Tibial artery (tissue), 4 donors: ENCODE results near the gene EFEMP2.

Source experiments
- DNase-seq, 2 donors: peaks; one replicate each; pipeline ENCODE4 v3.0.0-alpha.2; 2019
- H3K27ac ChIP-seq, 2 donors: fragments of 200-600 bp; sonication (generic) in 1 of 2; 1 replicate in 1 of 2; 2 replicates in 1 of 2; pipeline ENCODE4 v1.5.1; 2018 to 2019; ENCODE audit warnings: mild to moderate bottlenecking in 1 of 2
- H3K27me3 ChIP-seq, 2 donors: fragments of 200-600 bp; sonication (generic) in 1 of 2; one replicate each; pipeline versions ENCODE4 v1.5.1 to v1.6.0; 2016 to 2019
- H3K36me3 ChIP-seq, 3 donors: fragments of 200-600 bp; sonication (generic) in 2 of 3; one replicate each; pipeline ENCODE4 v1.5.1; 2016 to 2019; ENCODE audit warnings: mild to moderate bottlenecking in 2 of 3
- H3K4me1 ChIP-seq, 4 donors: fragments of 200-600 bp; sonication (generic) in 2 of 4; 1 replicate in 3 of 4; 2 replicates in 1 of 4; pipeline ENCODE4 v1.5.1; 2016 to 2019
- H3K4me3 ChIP-seq, 2 donors: fragments of 200-600 bp; sonication (generic) in 1 of 2; 1 replicate in 1 of 2; 2 replicates in 1 of 2; pipeline ENCODE4 v1.5.1; 2018 to 2019; ENCODE audit warnings: mild to moderate bottlenecking in 2 of 2
- H3K9me3 ChIP-seq, 3 donors: fragments of 200-600 bp; sonication (generic) in 1 of 3; one replicate each; pipeline ENCODE4 v1.5.1; 2016 to 2019
- intact Hi-C: fragments of 100-400 bp; cut with DNase I; formaldehyde crosslinking; loops from one replicate; pipeline ENCODE4 v1.15.0; 2023; ENCODE audit warnings: low total_unique reads
- TF ChIP-seq, protein P1 (sequence below), 2 experiments: fragments of 200-600 bp in 1 of 2; fragments of 450-650 bp in 1 of 2; IDR thresholded peaks; one replicate each; pipeline ENCODE4 v1.5.1; 2017 to 2019; ENCODE audit warnings: antibody characterized with exemption in 2 of 2, mild to moderate bottlenecking in 1 of 2, moderate library complexity in 1 of 2

The EFEMP2 gene

DNA sequence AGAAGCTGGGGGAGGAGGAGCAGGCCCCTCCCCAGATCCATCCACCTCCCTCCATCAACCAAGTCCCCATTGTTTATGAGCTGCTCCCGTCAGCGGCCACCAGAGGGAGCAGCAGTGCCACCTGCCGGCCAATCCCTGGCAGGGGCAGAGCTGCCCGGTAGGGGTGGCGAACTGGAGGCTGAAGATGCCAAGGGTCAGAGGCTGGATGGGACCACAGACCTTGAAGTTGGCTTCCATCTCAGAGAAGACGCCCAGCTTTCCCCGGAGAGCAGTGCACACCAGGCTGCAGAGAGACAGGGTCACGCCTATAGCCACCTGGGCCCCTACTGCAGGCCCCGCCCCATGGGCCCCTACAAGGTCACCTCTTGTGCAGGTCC is 12.1 kb upstream of the EFEMP2 start:
- Histone ChIP-seq H3K27ac (peak overlapping the region in 1 of 2 donors; percentile 41), H3K4me1 (peaks cover 0 to 38% (median 26%) of the 10 kb centered on the region in 4 donors), H3K36me3 (peaks cover 15 to 48% (median 26%) of the 10 kb centered on the region in 3 donors), H3K9me3 (no peaks in the 10 kb centered on the region), H3K27me3 (no peaks in the 10 kb centered on the region), H3K4me3 (no peak overlapping the region)
- intact Hi-C loops = loop anchor here (2.0 kb wide), 1 partner anchor 104 kb away; no protein-coding TSS in a partner anchor
- TF ChIP-seq, protein P1, sequence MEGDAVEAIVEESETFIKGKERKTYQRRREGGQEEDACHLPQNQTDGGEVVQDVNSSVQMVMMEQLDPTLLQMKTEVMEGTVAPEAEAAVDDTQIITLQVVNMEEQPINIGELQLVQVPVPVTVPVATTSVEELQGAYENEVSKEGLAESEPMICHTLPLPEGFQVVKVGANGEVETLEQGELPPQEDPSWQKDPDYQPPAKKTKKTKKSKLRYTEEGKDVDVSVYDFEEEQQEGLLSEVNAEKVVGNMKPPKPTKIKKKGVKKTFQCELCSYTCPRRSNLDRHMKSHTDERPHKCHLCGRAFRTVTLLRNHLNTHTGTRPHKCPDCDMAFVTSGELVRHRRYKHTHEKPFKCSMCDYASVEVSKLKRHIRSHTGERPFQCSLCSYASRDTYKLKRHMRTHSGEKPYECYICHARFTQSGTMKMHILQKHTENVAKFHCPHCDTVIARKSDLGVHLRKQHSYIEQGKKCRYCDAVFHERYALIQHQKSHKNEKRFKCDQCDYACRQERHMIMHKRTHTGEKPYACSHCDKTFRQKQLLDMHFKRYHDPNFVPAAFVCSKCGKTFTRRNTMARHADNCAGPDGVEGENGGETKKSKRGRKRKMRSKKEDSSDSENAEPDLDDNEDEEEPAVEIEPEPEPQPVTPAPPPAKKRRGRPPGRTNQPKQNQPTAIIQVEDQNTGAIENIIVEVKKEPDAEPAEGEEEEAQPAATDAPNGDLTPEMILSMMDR (IDR thresholded peaks at IDR 0.05) = peak; percentile 98 to 99
- peak; percentile 64 to 84 for DNase-seq

DNA sequence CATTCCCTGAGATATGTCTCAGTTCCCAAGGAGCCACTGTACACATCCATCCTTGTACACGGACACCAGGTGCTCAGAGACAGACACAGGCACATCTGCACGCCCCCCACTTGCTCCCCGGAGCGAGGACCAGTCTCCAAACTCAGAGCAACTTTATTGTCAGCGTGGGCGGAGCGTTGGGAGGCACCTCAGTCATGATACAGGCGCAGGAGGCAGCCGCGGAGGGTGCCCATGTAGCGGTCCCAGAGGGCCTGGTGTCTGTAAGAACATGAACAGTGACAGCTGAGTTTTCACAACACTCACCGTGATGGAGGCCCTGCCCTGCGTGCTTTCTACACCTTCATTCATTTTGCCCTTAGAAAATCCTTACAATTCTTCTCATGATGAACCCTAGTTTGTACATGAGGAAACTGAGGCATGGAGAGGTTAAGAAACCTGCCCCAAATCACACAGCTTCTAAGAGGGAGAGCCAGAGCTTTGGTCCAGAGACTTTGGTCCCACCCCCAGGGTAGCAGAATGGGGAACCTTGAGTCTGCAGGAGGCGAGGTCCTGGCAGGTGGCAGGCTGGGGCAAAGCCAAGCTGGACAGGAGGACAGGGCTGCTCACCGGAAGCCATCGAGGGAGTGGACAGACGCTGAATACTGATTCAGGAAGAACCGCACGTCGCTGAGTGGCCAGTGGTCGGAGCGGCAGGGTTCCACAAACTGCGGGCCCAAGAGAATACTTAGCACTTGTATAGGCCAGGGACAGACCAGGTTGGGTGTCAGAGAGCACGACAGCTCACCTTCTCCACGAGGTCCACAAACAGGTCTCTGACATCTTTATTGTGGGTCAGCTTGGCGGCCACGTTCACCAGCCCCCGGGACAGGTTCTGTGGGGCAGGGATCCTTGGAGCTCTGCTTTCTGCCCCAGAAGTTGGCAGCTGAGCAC is 11.5 kb upstream of the EFEMP2 start:
- H3K4me1 ChIP-seq = peaks cover 0 to 32% (median 21%) of the 10 kb centered on the region in 4 donors
- intact Hi-C loops = loop anchor here (2.0 kb wide), 1 partner anchor 105 kb away; no protein-coding TSS in a partner anchor
- no peak overlapping the region for H3K27ac ChIP-seq
- no peak for DNase-seq
- H3K27me3 ChIP-seq = no peaks in the 10 kb centered on the region
- H3K36me3 ChIP-seq = peaks cover 15 to 48% (median 26%) of the 10 kb centered on the region in 3 donors
- no peaks in the 10 kb centered on the region for H3K9me3 ChIP-seq
- H3K4me3 ChIP-seq = no peak overlapping the region
- TF ChIP-seq, protein P1 (IDR thresholded peaks at IDR 0.05) = no peak

DNA sequence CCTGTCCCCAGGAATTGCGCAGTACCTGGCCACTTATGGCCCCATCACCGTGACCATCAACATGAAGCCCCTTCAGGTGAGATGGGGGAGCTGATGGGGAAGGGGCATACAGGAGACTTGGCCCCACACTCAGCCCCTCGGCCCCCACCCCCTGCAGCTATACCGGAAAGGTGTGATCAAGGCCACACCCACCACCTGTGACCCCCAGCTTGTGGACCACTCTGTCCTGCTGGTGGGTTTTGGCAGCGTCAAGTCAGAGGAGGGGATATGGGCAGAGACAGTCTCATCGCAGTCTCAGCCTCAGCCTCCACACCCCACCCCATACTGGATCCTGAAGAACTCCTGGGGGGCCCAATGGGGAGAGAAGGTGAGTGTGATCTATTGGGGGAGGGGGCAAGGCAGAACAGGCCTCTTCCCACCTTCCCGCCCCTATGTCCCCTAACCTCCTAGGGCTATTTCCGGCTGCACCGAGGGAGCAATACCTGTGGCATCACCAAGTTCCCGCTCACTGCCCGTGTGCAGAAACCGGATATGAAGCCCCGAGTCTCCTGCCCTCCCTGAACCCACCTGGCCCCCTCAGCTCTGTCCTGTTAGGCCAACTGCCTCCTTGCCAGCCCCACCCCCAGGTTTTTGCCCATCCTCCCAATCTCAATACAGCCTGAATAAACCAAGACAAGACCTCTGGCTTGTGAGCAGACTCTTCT is 10.6 kb upstream of the EFEMP2 start:
- intact Hi-C loops = no loop called here
- Histone ChIP-seq H3K36me3 (peaks cover 15 to 48% (median 26%) of the 10 kb centered on the region in 3 donors), H3K4me1 (peaks cover 0 to 27% (median 19%) of the 10 kb centered on the region in 4 donors), H3K27me3 (no peaks in the 10 kb centered on the region), H3K4me3 (no peak overlapping the region), H3K9me3 (no peaks in the 10 kb centered on the region), H3K27ac (no peak overlapping the region)
- DNase-seq = no peak
- TF ChIP-seq, protein P1 (IDR thresholded peaks at IDR 0.05) = no peak

DNA sequence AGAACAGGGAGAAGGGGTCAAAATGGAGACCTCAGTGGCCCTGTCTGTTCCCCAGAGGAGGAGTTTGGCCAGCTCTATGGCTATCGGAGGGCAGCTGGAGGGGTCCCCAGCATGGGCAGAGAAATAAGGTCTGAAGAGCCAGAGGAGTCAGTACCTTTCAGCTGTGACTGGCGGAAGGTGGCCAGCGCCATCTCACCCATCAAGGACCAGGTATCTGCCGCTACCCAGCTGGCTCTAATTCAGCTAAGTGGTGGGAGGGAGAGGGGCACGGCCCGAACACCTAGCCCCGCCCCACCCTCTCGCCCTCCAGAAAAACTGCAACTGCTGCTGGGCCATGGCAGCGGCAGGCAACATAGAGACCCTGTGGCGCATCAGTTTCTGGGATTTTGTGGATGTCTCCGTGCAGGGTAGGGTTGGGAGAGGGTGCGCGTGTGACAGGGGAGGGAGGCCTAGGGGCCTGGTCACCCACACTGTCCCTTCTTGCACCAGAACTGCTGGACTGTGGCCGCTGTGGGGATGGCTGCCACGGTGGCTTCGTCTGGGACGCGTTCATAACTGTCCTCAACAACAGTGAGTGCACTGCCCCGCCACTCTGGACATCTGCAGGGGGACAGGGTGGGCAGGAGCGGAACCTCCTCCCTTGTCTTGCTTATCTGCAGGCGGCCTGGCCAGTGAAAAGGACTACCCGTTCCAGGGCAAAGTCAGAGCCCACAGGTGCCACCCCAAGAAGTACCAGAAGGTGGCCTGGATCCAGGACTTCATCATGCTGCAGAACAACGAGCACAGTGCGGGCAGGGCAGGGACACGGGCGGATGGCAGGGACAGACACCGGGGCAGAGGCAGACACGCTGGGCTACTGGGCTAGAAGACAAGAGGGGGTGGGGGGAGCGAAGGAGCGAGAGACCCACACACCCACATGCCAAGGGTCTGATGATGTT is 9.8 kb upstream of the EFEMP2 start:
- H3K9me3 ChIP-seq = no peaks in the 10 kb centered on the region

More for the DNA sequence above, 9.8 kb upstream of the EFEMP2 start:
- TF ChIP-seq, protein P1 (IDR thresholded peaks at IDR 0.05) = no peak
- no peak overlapping the region for H3K27ac ChIP-seq
- H3K27me3 ChIP-seq = no peaks in the 10 kb centered on the region
- peaks cover 0 to 22% (median 13%) of the 10 kb centered on the region in 4 donors for H3K4me1 ChIP-seq
- DNase-seq = no peak
- H3K36me3 ChIP-seq = peaks cover 15 to 48% (median 26%) of the 10 kb centered on the region in 3 donors
- intact Hi-C loops = no loop called here
- H3K4me3 ChIP-seq = no peak overlapping the region
